LoVo (cell line): ENCODE data around the gene YWHAH.
A peak's percentile ranks its signal among the peaks of the same experiment; 100 is the strongest.

Source experiments
- DNase-seq: peaks from one replicate; pipeline ENCODE4 v3.0.0-alpha.2; 2016; ENCODE audit warnings: low spot score

Gene YWHAH

DNA sequence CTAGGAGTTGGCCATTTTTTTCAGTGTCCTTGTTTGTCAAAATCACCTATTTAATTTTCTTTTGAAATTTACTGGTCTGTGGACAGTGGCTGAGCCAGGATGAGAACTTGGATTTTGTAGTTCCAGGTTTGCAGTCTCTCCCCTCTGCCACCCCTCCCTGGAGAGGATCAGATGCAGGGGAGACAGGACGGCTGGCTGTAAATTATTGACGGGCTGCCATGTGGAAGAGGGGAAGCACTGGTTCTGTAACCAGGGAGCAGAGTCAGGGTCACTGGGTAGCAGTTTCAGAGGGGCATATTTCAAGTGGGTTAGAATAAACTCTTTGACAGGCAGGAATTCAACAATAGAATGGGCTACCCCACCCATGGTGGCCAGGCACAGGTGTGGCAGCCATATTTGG, 20.6 kb upstream of the YWHAH start:
- no peak for DNase-seq

DNA sequence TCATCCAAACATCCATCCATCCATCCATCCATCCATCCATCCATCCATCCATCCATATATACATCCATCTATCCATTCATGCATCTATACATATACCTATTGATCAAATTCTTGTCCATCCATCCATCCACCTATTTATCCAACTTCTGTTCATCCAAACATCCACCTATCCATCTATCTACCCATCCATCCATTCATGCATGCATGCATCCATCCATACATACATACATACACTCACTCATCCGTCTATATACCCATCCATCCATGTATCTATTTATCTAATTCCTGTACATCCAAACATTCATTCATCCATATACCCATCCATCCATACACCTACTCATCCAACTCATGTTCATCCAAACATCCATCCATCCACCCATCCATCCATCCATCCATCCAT, 19.3 kb upstream of the YWHAH start:
- DNase-seq, result no peak

DNA sequence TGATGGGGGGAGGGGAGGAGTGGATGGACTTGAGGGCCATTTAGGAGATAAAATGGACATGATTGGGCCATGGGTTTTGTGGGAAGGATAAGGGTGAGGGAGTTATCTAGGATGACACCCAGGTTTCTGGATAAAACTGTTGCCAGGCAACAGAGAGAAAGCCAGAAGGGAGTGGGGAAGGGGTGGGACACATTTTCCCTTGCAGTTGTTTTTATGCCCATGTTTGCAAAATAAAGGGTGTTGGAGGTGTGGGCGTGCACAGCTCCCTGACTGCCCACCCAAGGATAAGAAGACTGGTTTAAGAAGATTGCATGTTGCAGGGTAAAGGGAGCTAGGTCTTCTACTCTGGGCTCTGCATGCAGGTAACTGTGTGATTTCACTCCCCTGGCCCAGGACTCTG, 18.3 kb upstream of the YWHAH start:
- DNase-seq, result no peak

DNA sequence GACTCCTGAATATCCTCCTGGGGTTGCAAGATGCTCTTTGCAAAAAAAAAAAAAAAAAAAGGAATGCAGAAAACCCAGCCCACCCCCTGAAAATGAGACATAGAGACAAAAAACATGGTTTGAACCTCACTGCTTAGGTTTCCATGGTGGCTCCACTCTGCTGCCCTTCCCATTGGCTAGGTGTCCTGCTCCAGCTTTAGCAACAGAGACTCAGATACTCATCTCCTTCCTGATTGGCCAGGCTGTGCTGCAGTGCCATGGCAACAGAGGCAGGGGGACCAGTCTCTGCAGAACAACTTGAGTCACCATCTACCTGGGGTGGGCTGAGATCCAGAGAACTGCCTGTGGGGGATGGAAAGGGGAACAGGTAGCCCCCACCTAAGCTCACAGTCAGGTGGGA, 17.4 kb upstream of the YWHAH start:
- DNase-seq, result no peak

DNA sequence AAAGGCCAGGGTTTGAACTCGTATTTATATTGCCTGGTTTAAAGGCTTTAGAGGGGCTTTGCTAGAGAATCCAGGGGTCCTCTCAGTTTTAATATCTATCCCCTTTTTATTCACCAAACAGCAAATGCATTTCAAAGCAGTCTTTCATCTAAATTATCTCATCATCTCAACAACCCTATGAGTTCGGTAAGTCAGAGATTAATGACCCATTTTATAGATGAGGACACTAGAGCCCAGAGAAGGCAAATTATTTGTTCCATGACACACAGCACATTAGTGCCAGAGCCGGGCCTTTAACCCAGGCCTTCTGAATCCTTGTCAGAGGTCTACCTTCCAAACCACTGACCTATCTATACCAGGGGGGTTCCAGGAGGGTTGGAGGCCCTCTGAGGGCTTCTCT, 16.8 kb upstream of the YWHAH start:
- DNase-seq, result no peak

DNA sequence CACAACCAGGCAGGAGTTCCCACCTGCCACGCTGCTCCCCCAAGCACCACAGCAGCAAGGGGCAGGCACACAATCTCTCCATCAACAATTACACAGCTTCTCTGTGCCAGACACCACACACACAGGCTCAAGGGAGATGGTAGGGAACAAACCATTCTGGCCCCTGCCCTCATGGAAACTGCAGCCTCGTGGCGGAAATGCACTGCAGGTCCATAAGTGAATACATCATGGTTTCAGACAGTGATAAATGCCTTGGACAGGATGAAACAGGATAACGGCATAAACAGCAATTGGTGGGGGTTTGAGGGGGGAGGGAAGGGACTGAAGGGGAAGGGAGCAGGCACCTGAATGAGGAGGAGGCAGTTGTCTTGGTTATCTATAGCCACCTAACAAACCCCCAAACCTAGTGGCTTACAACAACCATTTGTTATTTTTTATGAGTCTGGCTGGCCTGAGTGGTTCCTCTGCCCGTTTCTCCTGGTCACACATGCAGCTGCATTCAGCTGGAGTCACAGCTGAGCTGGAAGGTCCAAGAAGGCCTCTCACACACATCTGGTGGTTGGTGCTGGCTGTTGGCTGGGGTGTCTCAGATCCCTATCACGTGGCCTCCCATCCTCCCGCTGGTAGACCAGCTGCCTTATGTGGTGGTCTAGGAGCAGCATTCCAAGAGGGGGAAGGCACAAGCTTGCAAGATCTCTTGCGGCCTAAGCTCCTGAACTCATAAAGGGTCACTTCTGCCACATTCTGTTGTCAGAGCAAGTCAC, 15.0 kb upstream of the YWHAH start:
- DNase-seq, result no peak

DNA sequence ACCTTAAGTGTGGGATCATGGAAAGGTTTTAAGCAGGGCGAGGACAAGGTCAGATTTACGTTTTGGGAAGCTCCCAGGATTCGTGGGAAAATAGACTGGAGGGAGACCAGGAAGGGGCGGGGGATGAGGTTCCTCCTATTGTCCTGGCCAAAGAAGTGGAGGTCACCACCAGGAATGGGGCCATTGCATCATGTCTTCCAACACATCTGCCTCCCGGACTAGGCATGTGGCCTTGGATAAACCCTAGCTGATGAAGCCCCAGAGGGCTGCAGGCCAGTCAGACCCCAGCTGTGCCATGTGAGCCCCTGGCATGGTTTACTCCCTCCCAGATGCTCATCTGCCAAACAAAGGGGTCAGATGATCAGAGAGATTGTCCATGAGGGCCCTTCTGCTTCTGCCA, 11.5 kb upstream of the YWHAH start:
- no peak for DNase-seq

DNA sequence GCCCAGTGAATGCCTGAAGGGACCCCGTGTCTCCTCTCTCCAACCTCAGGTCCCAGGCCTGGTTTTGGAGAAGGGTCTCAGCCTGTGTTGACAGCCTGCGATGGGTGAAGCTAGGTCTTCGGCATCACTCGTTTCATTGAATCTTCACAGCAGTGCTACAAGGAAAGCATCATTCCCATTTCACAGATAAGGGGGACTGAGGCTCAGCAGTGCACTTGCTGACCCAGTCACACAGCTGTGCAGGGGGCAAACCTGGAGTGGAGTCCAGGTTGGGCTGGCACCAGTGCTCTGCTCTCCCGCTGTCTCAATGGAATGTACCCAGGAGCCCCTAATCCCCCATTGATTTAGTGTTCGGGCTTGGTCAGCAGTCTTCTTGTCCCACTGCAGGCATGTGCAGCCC, 10.9 kb upstream of the YWHAH start:
- no peak for DNase-seq

DNA sequence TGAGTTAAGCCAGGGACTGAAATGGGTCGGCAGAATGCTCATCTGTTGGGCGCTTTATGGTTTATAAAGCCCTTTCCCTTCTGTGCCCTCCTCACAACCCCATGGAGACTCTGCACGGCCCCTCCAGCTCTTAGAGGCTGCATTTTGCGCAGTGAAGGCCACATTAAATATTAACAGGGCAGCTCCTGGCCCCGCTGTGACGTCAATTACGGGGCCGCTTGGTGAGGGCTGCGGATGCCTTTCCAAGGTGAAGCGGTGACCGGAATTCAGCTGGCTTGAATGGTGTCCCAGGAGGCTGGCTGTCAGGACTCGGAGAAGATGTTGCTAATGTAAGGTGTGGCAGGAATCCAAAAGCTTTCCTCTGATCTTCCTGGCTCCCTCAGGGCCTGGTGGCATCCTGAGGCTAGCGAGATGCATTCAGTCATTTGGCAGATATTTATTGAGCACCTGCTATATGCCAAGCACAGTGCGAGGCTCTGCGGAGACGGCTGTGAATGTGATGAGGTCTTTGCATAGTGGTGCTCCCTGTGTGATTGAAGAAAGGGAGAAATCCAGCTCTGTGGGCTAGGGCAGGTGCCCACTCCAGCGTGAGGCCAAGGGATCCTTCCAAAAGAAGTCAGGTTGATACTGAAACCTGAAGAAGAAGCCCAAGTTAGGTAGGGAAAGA, 10.4 kb upstream of the YWHAH start:
- no peak for DNase-seq

DNA sequence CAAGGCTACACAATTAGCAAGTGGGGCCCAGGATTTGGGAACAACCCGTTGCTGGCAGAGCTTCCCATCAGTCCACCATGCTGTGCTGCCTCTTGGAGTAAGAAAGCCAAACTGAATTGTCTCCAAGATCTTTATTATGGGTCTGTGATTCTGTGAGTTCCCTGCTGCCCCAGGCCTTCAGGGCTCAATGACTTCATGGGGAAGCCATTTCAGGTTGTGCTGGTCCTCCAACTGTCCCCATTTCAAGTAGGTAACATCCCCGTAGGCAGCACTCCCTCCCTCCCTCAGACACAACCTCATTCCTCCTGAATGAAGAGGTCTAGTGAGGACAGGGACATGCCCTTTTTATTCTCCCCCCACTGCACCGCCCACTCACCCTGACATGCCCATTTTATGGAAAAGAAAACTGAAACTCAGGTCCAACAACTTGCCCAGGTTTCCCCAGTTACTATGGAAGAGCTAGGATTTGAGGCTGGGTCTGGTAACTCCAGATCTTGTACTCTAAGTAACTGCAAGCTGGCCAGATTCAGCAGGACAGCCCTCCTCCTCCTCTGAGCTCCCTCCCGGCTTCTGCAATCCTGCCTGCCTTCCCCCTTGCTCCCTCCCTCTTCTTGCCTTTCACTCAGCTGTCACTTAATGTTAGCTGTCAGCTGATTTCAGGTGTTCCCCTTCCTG, 8.2 kb upstream of the YWHAH start:
- DNase-seq, result no peak

DNA sequence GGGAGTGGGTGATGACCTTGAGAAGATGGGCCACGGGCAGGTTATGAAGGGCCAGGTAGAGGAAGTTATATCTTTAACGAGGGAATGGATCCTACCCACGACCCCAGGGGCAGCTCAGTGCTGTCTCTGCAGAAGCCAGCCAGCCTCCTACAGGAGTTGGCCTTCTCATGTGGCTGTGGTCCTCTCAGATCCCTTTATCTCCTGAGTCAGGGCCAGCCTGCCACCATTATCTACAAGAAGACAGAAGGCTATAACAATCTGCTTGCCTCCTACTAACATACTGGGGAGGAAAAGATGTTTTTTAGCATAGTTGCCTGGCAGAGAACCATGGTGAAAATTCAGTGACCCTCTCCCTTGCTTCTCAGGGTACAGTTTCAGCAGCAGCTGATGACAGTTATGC, 7.0 kb upstream of the YWHAH start:
- DNase-seq, result no peak

DNA sequence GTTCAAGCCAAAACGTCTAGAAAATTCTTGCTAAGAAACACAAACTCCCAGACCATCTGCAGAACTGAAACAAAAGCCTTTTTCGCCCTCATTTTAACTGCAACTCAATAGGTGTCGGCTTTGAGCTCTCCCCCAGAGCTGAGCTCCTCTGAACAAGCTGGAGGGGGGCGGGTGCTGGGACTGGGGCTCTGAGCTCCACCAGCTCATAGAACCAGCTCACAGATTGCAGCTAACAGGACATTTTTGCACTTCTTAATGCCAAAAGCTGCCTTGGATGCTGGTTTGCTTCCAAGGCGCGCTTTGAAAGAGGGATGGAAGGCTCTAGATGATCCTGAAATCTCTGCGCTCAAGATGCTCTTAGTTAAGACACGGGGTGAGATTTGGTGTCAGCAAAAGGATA, 6.0 kb upstream of the YWHAH start:
- no peak for DNase-seq

DNA sequence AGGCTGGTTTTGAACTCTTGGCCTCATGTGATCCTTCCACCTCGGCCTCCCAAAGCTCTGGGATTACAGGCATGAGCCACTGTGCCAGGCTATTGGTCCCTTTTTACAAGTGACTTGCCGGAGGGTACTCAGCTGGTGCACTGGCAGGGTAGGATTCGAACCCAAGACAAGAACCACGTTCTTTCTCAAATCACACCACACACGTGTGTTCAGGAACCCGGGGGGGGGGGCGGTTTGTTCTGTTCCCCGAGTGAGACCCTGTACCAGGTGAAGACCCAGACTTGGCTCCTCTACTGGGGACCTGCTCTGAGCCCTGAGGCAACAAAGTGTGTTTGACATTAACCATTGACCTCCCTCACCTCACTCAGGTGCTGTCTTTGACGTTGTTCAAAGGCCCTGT, 3.8 kb upstream of the YWHAH start:
- DNase-seq, result no peak

DNA sequence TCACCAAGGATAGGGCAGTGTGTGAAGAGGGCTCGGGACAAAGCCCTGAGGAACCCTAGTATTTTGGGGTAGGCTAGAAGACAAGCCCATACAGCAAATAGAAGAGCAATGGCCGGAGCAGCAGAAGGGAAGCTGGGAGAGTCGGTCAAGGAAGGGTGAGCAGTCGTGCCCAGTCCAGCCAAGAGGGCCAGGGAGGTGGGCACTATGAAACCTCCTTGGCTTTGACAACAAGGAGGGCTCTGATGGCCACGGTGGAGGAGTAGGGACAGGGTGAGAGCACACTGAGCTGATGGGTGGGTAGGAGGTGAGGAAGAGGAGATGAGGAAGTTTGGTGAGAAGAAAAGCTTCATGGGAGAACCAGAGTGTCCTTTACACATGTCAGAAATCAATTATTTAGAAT, 2.2 kb upstream of the YWHAH start:
- DNase-seq, result no peak

DNA sequence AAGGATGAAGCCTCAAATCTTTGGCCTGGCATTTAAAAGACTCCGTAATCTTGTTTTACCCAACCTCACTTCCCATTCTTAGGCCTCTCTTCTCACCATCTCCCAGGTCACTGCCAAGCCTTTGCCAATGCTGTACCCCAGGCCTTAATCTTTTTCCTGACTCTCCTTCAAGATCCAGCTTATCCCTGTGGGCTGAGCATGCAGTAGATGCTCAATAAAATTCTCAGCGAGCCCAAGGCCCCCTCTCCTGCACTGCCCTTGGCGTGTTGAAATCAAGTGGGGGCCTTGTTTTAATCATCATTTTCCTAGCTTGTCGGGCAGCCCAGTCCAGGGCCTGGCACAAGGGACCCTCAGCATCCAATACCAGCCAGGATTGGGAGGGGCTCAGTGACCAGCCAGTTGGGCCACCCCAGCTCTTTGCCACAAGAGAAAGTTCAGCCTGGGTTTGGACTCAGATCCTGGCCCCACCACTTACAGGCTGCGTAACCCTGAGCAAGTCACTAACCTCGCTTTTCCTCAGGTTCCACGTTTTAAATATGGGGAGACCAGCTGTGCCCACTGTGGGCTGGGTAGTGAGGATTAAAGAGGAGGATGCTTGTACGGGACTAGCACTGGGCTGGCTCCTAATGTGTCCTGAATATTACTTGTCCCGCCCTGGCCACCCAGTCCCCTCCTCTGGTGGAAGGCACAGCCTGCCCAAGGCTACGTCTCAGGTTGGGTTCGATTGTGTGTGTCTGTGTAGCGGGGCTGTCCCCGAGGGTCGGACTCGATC, 943 bp upstream of the YWHAH start:
- peak; percentile 9 for DNase-seq

DNA sequence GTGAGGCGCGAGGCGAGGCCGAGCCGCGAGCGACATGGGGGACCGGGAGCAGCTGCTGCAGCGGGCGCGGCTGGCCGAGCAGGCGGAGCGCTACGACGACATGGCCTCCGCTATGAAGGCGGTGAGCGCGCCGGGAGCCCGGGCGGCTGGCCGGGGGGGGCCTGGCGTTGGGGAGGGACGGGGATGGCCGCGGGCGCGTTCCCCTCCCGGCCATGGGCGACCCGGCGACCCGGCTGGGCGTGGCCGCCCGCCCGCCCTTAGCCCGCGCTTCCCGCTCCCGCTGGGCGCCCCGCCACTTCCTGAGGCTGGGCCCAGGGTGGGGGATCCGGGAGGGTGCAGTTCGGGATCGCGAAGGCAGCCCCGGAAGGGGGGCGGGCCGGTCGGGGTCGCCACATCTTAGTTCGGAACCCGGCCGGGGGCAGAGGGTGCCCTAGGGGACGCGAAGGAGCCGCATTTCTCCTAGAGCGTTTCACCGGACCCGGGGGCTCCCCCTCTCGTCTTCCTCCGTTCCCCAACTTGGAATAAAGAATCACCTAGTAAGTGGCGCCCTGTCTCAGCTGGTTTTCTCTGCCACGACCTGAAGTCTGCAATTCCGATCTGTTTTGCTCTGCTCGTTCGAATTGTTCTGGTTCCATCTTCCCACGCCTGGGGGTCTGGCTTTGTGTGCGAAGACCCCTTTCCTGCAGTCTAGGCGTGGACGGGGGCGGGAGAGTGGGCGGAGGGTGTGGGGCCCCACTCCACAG, 536 bp downstream of the YWHAH start:
- peak; percentile 28 for DNase-seq

DNA sequence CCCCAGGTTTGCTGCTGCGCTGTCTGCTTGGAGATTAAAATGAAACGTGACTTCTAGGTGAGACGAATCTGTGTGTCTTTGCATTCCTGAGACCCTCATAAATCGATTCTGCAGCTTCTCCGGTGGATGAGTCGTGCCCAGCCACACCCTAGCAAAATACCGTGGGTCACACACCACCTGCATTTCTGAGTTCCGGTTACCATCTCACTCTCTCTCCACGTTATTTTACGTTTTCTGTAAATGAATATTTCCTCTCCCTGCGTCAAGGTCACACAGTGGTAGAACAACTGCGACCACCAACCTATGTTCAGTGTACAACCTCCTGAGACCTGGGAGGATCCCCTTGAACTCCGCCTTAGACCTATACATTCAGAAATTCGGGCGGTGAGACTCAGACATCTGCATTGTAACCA, 1.1 kb downstream of the YWHAH start:
- DNase-seq, result peak; percentile 31

DNA sequence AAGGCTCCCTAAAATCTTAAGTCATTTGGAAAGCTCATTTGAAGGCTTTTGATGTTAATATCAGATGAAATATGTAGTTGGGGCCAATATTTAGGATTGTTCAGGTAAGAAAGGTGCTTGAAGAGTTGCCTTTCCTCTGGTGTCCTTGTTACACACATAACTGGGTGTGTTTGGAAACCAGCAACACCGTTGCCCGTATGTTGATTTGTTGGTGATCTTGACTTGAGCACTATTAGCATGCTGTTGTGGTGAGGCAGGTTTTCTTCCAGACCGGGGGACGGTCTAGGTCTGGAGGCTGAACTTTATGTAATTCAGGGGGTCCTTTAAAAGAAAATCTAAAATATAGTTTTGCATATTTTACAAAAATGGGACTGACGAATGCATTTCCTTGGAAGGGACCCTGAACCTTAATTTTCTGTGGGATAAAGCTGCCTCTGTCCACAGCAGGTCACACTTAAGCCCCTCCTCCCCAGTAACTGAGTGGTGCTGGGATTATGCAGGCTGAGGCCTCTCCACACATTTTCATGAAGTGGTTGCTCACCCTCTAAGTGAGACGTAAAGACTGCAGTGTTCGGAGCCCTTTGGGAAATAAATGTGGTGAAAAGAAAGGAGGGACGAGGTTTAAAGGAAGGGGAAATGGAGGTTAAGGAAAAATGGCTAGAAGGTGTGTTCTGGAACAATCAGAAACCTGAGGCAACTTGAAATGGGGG, 1.8 kb downstream of the YWHAH start:
- no peak for DNase-seq

DNA sequence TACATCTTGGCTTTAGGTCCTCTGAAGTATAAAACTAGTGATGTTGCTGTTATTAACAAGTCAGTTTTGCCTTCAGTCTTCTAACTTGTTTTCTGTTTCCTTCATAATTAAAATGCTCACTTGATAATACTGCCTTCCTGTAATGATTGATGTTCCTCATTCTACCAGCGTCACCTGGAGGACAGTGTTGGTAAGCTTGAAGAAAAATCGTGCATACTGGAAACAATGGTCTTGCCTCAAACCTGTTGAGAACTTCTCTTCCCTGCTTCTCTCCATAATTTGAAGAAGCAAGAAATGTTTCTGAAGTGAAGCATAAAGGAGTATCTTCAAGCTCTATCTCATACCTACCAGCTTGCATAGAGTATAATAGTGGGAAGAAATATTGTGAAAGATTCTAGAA, 3.0 kb downstream of the YWHAH start:
- no peak for DNase-seq

DNA sequence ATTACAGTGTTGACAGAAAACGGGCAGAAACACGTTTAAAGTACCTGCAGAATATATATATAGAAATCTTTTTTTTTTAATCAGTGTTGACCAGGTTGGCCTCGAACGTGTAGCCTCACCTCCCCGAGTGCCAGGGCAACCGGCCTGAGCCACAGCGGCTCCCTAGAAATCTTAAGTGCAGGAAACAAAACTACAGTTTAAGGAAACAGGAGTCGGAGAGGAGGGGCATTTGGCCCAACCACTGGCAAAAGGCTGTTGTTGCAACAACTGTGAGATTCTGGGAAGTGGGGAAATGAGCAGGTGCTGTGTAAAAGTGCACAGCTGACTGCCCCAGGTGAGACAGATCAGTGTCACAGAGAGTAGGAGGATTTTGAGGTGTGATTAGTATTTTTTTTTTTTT, 3.7 kb downstream of the YWHAH start:
- DNase-seq, result no peak

DNA sequence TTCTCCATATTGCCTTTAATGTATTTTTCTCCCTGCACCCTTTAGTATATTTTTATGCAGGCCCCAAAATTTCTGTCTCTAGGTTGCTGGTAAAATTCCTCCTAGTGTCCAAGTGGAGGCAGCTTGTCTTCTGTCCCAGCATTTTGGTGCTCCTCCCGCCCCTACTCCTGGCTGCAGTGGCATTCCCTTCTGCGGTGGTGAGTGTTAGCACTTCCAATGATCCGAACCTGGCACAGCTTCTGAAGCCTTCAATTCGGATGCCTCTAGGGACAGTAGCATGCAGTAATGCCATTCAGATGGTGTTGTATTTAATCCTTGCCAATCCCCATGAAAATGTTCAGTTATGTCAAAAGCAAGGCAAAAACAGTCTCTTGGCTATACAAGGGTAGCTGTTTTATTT, 5.9 kb downstream of the YWHAH start:
- DNase-seq, result no peak
